ENCODE measurements around the gene MLXIP. TPM values are rescaled to one million over a fixed set of nuclear protein-coding genes. Genes with fewer than 3 reads are reported as not detected.

Gene MLXIP
- total and polyA plus RNA-seq, 9 of the 15 experiments (the other 6 are each of a cell fraction or from before 2014, with no cell fraction given): 2.2 to 66.3 (median 18.1) TPM

DNA sequence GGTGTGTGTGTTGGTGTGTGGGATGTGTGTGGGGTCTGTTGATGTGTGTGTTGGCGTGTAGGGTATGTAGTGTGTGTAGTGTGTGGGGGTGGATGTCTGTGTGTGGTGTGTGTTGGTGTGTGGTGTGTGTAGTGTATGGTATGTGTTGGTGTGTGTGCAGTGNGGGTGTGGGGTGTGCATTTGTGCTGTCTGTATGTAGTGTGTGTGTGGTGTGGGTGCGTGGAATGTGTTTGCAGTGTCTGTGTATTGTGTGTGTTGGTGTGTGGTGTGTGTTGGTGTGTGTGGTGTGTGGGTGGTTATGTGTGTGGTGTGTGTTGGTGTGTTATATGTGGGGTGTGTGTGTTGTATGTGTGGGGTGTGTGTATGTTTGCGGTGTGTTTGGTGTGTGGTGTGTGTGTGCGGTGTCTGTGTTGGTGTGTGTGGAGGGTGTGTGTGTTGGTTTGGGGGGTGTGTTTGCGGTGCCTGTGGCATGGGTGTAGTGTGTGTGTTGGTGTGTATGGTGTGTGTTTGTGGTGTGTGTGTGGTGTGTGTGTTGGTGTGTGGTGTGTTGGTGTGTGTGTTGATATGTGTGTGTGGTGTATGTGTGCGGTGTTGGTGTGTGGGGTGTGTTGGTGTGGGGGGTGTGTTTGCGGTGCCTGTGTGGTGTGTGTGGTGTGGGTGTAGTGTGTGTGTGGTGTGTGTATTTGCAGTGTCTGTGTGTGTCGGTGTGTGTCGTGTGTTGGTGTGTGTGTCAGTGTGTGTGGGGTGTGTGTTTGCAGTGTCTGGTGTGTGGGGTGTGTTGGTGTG is 14.7 kb downstream of the MLXIP start (continued):
- TF ChIP-seq, protein P1, sequence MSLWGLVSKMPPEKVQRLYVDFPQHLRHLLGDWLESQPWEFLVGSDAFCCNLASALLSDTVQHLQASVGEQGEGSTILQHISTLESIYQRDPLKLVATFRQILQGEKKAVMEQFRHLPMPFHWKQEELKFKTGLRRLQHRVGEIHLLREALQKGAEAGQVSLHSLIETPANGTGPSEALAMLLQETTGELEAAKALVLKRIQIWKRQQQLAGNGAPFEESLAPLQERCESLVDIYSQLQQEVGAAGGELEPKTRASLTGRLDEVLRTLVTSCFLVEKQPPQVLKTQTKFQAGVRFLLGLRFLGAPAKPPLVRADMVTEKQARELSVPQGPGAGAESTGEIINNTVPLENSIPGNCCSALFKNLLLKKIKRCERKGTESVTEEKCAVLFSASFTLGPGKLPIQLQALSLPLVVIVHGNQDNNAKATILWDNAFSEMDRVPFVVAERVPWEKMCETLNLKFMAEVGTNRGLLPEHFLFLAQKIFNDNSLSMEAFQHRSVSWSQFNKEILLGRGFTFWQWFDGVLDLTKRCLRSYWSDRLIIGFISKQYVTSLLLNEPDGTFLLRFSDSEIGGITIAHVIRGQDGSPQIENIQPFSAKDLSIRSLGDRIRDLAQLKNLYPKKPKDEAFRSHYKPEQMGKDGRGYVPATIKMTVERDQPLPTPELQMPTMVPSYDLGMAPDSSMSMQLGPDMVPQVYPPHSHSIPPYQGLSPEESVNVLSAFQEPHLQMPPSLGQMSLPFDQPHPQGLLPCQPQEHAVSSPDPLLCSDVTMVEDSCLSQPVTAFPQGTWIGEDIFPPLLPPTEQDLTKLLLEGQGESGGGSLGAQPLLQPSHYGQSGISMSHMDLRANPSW (CRISPR knock-in tag; IDR thresholded peaks at IDR 0.05): no peak
- TF ChIP-seq NR2C1 (IDR thresholded peaks at IDR 0.05) (no peak), NR2C1 (tag; IDR thresholded peaks at IDR 0.05) (no peak), NFRKB (IDR thresholded peaks at IDR 0.05; ENCODE audit: low read depth) (no peak), ZNF277 (CRISPR knock-in tag; IDR thresholded peaks at IDR 0.05; ENCODE audit: borderline replicate concordance) (no peak), RFX5 (IDR thresholded peaks at IDR 0.05; ENCODE audit: low read depth, low read length) (no peak), ZNF384 (IDR thresholded peaks at IDR 0.05; ENCODE audit: low read depth, low read length) (no peak), MED1 (CRISPR knock-in tag; IDR thresholded peaks at IDR 0.05; ENCODE audit: borderline replicate concordance) (peak; percentile 76; the same call in 1 of the 2 replicates)

Measured in K562 (cell line).